SKM-1 (cell line): ENCODE results near the gene SUCLG2.

Experiments
- DNase-seq: peaks from one replicate; lab custom pipeline; 2025; ENCODE audit not compliant: unreplicated experiment; lab: John Stamatoyannopoulos, UW

The SUCLG2 gene

GRCh38 chr3:67401921-67402320, 252.5 kb downstream of the SUCLG2 start:
- DNase-seq = peak; percentile 36

DNA sequence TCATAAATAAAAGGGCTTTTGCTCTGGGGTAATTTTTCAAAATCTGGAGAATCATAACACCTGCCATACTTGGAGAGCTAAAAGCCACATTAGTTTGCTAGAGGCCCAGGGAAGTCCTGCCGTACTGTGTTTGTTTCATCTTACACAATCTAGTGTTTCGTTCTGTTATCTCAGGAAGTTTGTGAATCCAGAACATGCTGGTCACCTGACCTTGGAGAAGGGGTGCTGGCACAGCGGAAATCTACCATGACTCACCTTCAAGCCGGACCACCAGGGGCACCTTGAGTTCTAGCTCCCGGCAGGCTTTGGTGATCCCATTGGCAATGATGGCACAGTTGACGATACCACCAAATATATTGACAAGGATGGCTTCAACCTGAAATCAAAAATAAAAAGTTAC, 253.9 kb downstream of the SUCLG2 start:
- DNase-seq = no peak

- peak; percentile 19 for DNase-seq
Measured at GRCh38 chr3:67389176-67389575, 265.2 kb downstream of the SUCLG2 start.

GRCh38 chr3:67388738-67389137, 265.7 kb downstream of the SUCLG2 start:
- DNase-seq = no peak

DNA sequence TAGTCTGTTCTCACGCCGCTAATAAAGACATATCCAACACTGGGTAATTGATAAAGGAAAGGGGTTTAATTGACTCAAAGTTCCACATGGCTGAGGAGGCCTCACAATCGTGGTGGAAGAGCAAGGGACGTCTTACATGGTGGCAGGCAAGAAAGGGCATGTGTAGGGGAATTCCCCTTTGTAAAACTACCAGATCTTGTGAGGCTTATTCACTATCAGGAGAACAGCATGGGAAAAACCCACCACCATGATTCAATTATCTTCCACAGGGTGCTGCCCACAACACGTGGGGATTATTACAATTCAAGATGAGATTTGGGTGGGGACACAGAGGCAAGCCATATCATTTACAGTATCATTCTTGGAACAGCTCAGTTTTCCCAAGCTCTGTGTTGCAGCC, 268.0 kb downstream of the SUCLG2 start:
- DNase-seq = no peak

DNA sequence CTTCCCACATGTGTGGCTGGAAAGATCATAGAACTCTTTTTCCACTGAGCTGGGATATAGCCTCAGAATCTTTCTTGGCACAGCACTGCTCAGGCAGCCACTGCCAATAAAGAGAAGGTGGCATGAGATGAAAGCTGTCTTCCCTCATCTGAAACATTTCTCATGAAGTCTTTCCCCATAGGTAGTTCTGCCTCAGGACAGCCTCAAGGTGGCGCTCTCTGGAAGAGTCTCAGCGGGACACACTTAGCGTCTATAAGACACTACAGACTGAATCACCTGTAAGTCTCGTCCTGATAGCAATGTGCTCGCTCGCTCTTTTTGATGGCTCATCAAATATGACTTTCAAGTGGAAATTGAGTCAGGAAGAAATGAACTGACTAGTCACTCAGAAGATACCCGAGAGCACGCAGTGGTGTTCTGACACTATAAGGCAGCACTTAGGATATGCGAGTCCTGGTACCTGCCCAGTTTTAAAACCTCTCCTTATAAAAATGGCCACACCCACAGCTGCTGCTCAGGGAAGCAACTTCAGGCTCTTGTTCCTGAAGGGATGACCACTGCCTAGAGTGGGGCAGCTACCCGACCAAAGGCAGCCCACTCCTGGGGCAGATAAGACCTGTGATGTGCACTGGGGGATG, 269.5 kb downstream of the SUCLG2 start:
- peak; percentile 18 for DNase-seq

GRCh38 chr3:67384016-67384415, 270.4 kb downstream of the SUCLG2 start:
- no peak for DNase-seq

DNA sequence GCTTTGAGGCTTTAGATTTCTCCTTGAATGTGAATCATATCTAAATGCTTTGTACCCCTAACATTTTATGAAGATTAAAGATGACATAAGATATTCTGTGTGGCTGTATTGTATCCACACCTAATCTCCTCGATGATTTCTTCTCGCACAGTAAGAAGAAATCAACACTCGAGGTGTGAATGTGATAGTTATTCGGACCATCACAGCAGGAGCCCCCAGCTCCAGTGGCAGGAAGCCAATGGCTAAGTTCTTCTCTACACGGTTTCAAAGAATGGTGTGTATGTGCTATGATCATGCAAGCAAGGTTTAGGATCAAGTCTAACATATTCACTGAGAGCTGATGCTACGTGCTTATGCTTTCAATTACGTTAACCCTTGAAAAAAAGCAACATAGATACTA, 271.0 kb downstream of the SUCLG2 start:
- DNase-seq = no peak

- DNase-seq = no peak
Measured at GRCh38 chr3:67382536-67382935, 271.9 kb downstream of the SUCLG2 start.

- no peak for DNase-seq
Measured at GRCh38 chr3:67381667-67382272, 272.6 kb downstream of the SUCLG2 start.

DNA sequence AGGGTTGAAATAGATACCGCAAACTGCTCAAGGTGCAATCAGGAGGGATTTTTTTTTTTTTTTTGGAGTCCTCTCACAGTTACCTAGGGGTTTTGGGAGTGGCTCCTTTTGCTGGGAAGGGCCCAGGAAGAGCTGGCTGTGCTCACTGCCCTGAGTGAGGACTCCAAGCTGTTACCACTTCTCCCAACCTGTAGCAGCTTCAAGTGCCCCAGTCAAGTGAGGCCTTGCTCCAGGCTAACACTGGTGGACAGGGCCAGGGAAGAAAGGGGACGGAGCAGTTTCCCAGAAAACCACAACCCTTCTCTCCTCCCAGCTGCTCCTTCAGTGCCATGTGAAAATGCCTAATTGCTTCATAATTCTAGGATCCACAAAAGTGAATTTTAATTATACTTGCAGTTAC, 274.3 kb downstream of the SUCLG2 start:
- DNase-seq = no peak

DNA sequence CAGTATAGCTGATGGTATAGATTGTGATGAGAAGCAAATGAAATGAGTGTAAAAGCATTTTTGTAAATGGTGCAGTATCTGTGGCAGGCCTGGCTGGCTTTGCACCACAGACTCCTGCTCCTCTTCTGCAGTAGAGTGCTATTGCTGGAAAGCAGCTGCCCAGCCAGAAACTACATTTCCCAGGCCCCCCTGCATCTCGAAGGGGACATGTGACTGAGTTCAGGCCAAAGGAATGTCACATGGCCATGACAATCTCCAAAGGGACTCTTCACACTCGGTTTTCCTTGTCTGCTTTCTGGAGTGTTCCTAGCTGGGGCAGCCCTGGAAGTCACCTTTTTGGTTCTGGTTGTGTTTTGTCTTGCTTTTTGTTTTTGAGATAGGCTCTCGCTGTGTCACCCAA, 277.1 kb downstream of the SUCLG2 start:
- no peak for DNase-seq

GRCh38 chr3:67376416-67376815, 278.0 kb downstream of the SUCLG2 start:
- DNase-seq = no peak

- no peak for DNase-seq
Measured at GRCh38 chr3:67375976-67376375, 278.4 kb downstream of the SUCLG2 start.

GRCh38 chr3:67362686-67363085, 291.7 kb downstream of the SUCLG2 start:
- no peak for DNase-seq

DNA sequence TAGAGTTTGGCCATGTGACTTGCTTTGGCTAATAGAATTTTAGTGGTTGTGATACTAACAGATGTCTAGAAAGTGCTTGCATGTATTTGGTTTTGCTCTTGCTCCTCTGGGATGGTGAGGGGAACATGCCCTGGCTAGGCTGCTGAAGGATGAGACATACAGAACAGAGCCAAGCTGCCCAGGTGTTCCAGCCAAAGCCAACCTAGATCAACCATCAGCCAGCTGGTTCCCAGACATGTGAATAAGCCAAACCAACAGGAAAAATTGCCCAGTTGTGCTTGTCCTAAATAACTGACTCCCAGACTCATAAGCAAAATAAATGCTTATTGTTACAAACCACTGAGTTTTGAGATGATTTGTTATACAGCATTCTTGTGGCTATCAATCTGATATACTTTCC, 292.6 kb downstream of the SUCLG2 start:
- no peak for DNase-seq

DNA sequence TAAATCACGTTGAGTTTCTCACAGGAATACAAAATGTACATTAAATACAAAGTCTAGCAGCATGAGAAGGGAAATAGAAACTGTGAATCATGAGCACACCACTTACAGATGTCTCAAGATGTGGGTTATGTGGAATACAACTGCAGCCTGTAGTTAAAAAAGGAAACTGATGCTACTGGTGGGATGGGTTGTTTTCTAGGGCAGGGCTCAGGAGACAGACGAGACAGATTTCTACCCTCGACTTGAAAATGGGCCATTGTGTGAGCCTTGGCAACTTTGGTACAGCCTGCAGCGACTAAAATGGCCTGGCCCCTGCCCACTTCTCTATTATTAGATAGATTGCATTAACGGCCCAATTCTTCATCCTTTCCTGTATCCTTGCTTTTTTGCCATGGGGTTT, 293.1 kb downstream of the SUCLG2 start:
- DNase-seq = no peak

DNA sequence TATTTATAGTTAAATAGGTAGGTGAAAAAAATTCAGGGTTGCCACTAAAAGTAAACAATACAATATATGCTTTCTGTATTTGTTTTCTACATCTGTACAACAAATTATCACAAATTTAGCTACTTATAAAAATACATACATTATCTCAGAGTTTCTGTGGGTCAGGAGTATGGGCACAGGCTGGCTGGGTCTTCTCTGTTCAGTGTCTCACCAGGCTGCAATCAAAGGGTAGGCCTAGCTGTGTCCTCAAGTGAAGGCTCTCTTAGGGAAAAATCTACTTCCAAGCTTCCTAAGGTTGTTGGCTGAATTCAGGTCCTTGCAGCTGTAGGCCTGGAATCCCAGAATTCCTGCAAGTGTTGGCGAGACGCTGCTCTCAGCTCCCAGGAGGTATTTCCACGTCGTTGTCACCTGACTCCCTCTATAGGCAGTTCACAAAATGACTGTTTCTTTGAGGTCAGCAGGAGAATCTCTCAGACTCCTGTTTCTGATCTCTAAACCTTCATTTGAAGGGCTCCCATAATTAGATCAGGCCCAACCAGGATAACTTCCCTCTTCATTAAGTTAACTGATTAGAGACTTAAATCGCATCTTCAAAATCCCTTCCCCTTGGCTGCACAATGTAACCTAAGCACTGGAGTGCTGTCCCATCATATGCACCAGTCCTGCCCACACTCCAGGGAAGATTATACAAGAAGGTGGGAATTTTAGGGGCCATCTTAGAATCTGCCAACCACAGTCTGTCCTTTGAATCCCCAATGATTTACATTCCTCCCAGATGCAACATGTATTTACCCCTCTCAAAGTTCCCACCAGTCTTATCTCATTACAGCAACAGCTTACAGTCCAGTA, 296.6 kb downstream of the SUCLG2 start:
- DNase-seq = no peak

- no peak for DNase-seq
Measured at GRCh38 chr3:67349551-67350174, 304.7 kb downstream of the SUCLG2 start.

- DNase-seq = no peak
Measured at GRCh38 chr3:67346081-67346480, 308.3 kb downstream of the SUCLG2 start.

DNA sequence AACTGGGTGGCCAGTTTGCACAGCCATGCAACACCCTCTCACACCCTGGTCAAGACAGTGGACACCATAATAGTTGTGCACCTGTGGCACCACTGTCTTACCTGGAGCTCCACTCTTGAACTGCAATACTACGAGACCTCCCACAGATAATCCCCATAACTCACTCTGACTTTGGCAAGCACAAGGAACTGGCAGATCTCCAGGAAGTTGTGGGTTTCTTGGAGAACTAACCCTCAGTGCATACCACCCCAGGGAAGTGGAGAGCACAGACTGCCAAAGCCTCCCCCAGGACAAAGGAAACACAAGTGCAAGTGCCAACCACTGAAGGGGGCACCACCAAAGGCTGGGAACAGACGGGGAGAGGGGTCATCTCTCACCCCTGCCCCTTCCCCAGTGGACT, 318.6 kb downstream of the SUCLG2 start:
- DNase-seq = no peak

- DNase-seq = no peak
Measured at GRCh38 chr3:67334588-67334987, 319.8 kb downstream of the SUCLG2 start.
